Glomerular visceral epithelial cell (primary cell): ENCODE results near the gene CARD19.
A peak's percentile ranks its signal among the peaks of the same experiment; 100 is the strongest.
"Not testable (repeated sequence)": the region's sequence is repeated elsewhere in the genome, so short reads cannot be mapped to it uniquely, and the experiment has no call there.

ENCODE experiments used
- DNase-seq: peaks from one replicate; pipeline ENCODE4 v3.0.0-alpha.2; 2016; ENCODE audit errors: extremely low spot score

CARD19 gene

GRCh38 chr9:93134015-93134739 lies 38.2 kb downstream of the CARD19 start, which contains the start of gene NINJ1:
TSS of gene NINJ1 (minus strand) at chr9:93134251. CDS start at chr9:93134217, 34 bp downstream.
- DNase-seq, result peak; percentile 81

GRCh38 chr9:93134740-93135444 lies 38.9 kb downstream of the CARD19 start:
- no peak for DNase-seq

GRCh38 chr9:93136011-93136440 lies 40.0 kb downstream of the CARD19 start:
- no peak for DNase-seq

- no peak for DNase-seq
Measured at GRCh38 chr9:93137362-93137761, 41.3 kb downstream of the CARD19 start.

GRCh38 chr9:93138171-93138764 lies 42.3 kb downstream of the CARD19 start:
- no peak for DNase-seq

- peak; percentile 35 for DNase-seq
Measured at GRCh38 chr9:93139365-93140182, 43.6 kb downstream of the CARD19 start.

- no peak for DNase-seq
Measured at GRCh38 chr9:93141771-93142483, 45.9 kb downstream of the CARD19 start.

DNA sequence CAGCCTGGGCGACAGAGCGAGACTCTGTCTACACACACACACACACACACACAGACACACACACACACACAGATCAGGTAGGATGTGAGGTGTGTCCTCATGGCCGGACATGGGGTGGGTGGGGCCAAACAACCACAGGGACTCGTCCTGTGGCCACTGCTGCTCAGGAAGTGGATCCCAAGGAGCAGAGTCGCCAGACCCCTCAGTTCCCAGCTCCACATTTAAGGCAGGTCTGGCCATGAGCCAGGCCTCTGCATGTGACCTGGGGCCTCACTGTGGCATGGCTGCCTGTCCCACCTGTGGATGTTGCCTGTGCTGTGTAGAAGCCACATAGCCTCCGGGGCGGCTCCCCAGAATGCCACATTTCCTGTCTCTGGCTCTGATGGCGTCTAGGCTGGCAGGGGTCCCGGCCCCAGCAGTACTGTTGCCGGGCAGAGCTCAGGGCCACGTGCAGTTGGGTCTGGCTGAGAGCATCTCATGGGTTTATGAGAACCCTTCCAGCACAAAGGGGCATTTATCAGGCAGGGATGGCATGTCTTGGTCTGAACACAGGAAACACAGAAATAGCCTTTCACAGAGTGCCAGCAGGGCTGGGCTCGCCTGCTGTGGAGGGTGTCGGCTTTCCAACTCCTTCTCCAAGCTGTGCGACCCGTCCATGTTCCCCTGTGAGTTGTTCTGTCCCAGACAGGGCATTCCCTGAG lies 48.0 kb downstream of the CARD19 start:
- no peak for DNase-seq

- DNase-seq, result not testable (repeated sequence)
Measured at GRCh38 chr9:93146696-93147095, 50.7 kb downstream of the CARD19 start.

DNA sequence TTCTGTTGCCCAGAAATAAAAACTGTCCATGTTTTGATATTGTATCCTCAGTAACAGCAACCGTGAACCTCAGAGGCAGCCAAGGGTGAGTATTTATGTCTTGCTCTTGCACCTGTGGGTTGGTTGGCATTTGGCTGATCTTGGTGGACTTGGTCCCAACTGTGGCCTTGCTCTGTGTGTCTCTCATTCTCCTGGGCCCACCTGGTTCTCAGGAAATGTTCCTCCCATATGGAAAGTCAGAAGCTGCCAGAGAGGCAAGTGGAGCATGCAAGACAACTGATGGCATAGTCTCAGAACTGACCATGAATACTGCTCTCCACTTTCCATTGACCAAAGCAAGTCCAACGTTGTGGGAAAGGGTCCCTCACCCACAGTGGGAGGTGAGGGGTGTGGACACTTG lies 51.6 kb downstream of the CARD19 start:
- DNase-seq, result no peak

DNA sequence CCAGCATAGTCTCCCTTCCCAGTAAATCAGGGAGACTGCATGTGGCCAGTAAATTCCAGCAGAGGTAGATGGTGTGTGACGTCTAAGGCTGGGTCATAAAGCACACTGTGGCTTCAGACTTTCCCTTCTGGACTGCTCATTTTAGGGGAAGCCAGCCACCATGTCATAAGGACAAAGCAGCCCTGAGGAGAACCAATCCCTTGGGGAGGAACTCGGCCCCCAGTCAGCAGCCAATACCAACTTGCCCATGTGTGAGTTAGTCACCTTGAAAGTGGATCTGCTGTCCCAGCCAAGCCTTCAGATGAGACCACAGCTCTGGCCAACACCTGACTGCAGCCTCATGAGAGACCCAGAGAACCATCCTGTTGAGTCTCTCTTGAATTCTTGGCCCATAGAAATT lies 52.7 kb downstream of the CARD19 start:
- no peak for DNase-seq

DNA sequence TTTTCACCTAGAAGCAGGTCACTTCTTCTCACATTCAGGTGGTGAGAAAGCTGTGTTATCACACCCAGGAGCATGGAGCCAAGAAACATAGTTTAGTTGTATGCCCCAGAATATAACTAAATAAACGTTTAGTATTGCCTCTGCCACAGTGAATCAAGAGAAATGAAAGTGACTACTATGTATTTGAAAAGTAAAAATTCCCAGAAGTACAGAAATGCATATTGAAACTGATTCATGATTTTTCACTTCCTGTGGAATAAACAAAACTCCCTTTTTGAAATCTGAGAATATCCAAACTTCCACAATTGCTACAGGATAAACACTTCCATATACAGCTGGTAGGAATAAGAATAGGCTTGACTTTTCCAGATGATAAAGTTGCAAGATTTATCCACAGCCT lies 53.3 kb downstream of the CARD19 start:
- DNase-seq, result no peak

DNA sequence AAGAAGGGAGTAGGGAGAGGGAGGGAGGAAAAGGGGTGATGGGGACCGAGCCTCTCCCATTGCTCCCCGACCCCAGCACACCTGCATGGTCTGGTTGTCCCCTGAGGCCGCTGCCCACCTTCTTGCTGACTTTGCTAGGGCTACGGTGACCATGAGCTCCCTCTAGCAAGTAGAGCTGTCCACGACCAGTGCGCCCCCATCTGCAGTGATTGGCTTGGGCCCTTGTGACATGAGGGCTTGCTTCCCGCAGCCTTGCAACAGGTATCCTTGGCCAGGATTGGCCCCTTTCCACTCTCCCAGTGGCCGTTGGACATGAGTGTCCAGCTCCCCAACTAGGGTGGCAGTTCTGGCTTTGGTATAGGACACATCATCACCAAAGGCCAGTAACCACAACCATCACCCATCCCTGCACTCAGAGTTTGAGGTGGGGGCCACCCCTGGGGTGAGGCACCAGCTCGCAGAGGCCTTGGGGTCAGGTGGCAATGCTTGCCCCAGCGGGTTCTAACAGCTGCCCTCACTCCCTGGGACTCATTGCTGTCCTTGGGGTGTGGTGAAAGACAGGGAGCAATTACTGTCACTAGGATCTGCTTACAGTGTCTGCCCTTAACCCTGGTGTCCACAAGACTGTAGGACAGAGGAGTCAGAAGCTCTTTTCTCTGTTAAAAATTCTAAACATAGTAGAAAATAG lies 55.2 kb downstream of the CARD19 start:
- no peak for DNase-seq

DNA sequence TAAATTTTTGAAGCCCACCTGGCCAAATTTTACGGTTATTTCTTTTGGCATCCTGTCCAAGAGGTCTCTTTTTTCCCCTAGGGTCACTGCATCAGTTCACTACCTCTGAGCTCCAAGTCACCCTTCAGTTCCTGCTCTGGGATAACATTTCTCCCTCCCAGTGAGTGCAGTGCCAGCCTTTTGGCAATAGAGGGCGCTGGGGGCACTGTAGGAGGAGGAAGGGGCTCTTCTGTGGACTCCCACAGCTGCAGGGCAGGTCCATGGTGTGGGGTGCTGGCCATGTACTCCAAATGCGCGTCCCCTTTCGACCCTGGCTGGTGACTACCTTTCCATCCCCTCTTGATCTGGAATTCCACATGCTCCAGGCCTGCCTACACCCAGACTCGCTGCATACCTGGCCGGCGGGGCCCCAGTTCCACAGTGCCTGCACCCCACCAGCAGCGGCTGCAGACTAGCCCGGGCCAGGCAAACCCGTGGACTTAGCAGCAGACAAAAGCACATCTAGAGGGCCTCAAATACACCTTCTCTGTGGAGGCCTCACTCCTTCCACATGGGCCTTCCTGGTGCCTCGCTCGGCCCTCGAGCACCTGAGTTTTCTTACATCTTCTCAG lies 58.4 kb downstream of the CARD19 start:
- peak; percentile 31 for DNase-seq

DNA sequence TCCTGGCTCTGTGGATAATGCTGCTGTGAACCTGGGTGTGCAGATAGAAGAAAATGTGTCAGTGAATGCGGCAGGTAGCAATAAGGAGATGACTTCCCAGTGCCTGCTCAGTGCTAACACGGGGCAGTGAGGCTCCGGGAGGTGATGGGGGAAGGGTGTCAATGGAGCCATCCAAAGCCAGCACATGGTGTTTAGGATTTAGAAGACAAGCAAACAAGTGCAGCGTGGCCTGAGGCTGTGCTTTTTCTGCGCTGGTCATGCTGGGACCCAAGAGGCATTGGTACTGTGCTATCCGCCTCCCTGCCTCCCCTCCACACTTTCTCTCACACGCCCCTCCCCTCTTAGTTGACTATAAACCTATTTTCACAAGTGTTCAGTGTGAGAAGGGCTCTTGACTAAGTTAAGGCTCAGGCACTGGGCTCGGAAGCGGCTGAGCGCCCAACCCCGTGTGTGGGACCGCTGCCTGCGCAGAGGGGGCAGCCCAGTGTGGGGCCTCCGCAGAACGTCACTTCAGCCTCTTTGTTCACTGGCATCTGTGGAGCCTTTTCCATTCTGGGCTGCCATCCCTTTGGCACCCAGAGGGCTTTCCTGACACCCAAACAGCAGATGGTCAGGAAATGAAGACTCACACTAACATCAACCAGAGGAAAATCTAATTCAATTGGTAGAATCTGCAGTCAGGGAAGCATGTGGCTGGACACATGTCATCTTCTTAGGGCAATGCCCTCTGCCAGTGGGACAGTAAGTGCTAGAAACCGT lies 59.9 kb downstream of the CARD19 start:
- DNase-seq, result no peak

GRCh38 chr9:93156475-93157008 lies 60.5 kb downstream of the CARD19 start:
- DNase-seq, result no peak

- DNase-seq, result peak; percentile 81
Measured at GRCh38 chr9:93159601-93160471, 63.8 kb downstream of the CARD19 start.
